Measurements from ENCODE around the gene NOS1AP.

DNA sequence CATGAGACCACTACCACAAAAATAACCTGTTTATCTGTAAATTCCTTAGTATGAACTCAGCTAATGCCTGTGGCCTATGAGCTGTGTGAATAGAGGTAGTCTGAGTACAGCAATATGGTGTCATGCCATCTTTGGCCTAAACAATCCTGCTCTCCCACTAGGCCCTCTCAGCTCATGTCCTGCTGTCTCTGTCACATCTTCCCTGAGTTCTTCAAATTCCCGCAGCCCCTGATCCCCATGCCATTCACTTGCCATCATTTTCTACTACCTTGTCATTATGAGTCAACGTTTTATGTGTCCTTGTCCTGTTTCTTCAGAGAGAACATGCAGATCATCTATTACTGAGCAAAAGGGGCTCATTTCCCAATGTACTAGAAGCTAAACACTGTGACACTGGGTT, 181.6 kb downstream of the NOS1AP start:
- TF ChIP-seq POLR2A (IDR thresholded peaks at IDR 0.05; ENCODE audit: low read depth, low read length) (no peak), POLR2AphosphoS5 (IDR thresholded peaks at IDR 0.05; ENCODE audit: low read depth, low read length) (no peak), TAF1 (IDR thresholded peaks at IDR 0.05; ENCODE audit: borderline replicate concordance, low read depth, low read length) (no peak)
